ENCODE results near the gene C8G.
A peak's percentile ranks its signal among the peaks of the same experiment; 100 is the strongest.

C8G gene

DNA sequence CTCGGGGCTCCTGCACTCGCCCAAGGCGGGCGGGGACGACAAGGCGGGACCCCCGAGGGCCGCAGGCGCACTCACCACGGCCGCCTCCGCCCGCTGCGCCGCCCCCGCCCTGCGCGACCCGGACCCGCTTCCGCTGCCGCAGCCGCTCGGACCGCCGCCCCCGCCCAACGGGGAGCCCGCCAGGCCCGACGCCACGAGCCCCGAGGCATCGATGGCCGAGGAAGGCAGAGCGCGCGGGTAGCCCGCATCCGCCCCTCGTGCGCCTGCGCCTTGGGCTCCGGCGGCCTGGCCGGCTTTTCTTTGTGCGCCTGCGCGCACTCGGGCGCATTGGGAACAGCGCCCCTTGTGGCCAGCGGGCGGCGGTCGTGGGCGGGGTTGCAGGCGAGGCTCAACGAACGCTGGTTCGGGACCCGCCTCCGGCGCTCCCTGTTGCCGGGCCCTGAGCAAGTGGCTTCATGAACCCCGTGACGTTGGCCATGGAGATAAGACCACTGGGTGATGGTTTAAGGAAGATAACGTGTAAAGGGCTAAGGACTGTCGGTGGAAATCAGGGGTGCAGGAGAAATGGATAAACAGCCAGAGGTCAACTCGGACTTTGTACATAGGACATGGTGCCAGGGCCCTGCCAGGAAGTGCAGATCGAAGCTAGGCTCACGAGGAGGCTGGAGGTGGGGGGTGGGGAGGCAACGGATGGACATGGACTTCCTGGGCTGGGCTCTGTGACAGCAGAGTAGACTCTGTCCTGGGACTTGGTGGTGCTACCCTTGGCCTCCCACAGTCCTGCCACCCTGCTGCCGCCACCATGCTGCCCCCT lies at the start of gene C8G, which contains the start of gene FBXW5:
TSS of gene C8G (plus strand) at position 725 of the 814 bp plus-strand sequence. CDS start at position 803, 78 bp downstream.
TSS of gene FBXW5 (minus strand) at position 220 of the 814 bp plus-strand sequence. CDS start 655 bp downstream, outside the sequence.
- DNase-seq = peak; percentile 55 to 94

DNA sequence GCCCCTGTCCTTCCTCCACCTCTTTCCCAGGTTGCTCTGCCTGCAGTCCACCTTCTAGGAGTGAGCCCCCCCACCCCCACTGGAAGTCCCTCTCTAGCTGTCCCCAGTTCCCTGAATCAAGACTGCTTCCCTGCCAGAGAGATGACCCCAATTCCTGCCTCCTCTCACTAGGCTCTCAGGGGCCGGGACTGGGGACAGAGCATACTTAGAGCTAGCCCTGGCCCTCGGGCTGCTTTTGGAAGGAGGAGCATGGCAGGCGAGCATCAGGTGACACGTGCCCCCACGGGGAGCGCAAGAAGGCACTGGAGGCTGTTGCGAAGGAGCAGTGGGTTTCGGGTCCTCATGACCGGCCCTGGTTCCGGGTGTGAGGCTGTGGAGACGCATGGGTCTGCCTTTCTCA lies 49.0 kb upstream of the C8G start:
- DNase-seq = no peak

DNA sequence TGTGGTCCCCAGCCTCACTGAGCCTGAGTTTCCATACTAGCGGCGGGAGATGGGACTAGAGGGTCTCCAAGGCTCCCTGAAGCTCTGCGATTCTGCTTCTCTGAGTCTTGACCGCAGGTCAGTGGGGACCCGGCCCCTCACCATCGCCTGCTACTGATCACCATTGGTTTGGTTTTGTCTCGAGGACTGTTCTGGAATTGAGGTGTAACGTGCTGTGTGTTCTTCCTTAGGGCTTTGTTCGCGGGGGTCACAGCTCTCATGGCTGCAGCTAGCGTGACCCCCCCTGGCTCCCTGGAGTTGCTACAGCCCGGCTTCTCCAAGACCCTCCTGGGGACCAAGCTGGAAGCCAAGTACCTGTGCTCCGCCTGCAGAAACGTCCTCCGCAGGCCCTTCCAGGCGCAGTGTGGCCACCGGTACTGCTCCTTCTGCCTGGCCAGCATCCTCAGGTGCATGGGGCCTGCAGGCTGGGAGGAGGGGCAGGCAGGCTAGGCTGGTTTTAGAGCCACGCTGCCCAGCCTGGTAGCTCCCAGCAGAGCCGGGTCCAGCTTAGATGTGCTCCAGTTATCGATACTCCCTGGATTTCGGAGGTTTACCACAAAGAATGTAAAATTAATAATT lies 46.5 kb upstream of the C8G start:
- no peak for DNase-seq

DNA sequence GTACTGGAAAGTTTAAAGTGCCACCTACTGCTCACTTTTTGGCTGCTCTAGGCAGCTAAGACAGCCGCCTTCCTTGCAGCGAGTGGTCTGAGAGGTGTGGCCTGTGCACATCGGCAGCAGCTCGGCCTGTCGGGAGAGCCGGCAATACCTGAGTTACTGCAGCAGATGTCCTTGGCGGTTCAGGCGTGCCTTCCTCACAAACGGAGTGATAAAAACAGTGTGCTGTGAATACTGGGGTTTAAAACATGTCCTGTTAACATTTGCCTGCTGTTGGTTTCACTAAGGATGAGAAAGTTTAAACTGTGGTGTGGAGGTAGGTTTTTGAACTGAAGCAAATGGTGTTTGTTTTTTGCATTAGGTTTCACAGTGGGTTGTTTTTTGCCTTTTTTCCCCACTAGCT lies 45.8 kb upstream of the C8G start:
- no peak for DNase-seq

DNA sequence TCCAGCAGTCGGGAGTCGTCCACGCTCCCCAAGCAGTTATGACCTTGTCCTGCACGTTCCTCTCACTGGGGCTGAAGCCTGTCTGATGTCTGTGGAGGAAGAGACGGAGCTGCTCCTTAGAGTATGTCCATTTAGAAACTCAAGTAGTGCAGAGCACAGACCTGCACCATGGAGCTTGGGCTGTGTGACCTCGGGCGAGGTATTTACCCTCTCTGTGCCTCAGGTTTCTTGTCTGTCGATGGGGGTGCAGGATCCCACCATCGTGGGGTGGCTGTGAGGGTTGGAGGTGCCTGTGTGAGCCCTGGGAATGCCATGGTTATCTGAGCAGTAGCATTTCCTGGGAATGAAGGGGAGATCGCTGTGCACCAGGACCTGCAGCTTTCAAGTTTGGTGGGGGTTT lies 44.5 kb upstream of the C8G start:
- DNase-seq = no peak

DNA sequence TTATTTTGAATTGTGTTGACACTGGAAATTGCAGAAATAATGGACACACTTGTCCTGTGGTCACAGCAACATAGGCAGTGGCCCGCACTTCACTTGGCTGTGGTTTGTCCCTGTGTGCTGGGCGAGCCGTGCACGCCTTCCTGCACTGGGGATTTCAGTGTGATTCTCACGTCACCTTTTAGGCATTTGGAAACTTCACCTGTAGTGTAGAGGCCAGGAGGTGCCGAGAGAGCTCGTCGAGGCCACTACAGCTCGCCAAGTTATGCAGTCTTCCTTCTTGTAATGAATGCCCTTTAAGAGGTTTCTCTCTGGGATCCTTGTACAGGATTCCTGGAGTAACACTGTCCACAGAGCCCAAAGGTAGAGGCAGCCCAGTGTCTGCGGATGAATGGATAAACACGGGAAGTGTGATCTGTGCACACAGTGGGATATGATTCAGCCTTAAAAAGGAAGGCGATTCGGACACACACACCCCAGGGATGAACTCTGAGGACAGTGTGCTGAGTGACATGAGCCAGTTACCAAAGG lies 44.0 kb upstream of the C8G start:
- no peak for DNase-seq

DNA sequence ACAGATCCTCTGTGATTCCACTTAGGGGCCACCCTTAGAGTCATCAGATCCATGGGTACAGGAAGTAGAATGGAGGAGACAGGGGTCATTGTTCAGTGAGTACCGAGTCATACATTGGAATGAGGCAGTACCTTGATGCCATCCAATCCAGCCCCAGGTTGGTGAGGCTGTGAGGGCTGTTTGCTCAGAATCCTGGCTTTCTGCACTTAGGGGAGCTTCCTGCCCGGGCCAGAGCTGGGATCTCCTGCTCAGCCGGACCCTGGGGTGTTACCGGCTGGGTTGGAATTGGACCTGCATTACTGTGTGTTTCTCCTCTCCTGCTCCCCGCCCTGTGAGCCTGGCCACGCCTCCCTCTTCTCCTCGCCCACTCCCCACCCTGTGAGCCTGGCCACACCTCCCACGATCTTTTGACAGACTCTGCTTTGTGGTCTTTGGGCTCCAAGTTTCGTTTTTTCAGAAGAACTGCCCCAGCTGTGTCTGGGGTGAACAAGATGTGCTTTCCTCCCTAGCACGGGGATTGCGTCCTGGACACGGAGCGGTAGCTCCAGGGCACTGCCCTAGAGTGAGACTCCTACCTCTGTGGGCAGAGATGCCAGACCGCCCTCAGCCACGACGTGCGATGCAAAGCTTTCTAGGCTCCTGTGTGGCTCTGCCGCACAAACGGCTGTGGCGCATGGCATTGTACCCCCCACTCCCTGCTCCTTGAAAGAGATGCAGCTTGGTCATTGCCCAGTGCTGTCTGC lies 43.4 kb upstream of the C8G start:
- no peak for DNase-seq

DNA sequence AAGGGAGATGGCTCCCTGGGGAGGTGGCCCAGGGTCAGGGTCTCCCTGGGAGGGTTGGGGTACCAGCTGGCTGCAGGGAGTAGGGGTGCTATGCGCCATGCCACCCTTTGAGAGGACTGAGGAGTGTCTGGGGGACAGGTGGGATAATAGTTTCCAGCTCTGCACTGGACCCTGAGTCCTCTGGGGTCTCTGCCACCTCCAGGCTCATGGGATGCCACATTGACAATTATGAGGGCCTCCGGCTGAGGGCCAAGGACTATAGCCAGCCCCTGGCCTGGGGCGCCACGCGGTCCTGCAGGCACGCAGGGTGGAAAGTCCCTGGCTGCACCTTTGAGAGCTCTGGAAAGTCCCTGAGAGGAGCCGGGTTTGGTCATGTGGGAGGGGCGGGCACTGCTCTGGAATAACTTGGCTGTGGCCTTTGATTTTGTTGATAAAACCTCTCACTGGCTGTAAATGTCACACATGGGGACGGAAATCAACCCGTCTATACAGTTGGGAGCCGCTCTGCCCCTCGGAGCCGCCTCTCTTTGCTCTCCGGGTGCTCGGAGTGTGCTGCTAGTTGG lies 42.7 kb upstream of the C8G start:
- no peak for DNase-seq

DNA sequence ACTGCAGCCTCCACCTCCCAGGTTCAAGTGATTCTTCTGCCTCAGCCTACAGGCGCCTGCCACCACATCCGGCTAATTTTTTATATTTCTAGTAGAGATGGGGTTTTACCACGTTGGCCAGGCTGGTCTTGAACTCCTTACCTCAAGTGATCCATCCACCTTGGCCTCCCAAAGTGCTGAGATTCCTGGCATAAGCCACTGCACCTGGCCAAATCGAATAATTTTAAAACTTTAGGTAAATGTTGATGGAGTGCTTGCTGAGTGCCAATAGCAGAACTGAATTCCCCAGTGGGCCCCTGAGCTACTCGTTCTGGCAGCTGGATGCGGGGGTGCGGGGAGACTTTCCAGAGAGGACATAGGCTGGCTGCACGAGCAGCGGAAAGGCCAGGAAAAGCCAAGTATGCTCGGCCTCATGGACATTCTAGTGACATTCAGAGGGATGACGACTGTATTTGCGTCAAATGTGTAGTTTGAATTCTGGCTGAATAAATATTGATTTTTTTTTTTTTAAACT lies 41.9 kb upstream of the C8G start:
- DNase-seq = no peak

DNA sequence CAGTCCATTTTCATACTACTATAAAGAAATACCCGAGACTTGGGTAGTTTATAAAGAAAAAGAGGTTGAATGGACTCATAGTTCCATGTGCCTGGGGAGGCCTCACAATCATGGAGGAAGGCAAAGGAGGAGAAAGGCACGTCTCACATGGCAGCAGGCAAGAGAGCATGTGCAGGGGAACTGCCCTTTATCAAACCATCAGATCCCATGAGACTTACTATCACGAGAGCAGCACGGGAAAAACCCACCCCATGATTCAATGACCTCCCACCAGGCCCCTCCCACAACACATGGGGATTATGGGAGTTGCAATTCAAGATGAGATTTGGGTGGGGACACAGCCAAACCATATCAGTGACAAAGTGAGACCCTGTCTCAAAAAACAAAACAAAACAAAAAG lies 38.8 kb upstream of the C8G start:
- DNase-seq = no peak

DNA sequence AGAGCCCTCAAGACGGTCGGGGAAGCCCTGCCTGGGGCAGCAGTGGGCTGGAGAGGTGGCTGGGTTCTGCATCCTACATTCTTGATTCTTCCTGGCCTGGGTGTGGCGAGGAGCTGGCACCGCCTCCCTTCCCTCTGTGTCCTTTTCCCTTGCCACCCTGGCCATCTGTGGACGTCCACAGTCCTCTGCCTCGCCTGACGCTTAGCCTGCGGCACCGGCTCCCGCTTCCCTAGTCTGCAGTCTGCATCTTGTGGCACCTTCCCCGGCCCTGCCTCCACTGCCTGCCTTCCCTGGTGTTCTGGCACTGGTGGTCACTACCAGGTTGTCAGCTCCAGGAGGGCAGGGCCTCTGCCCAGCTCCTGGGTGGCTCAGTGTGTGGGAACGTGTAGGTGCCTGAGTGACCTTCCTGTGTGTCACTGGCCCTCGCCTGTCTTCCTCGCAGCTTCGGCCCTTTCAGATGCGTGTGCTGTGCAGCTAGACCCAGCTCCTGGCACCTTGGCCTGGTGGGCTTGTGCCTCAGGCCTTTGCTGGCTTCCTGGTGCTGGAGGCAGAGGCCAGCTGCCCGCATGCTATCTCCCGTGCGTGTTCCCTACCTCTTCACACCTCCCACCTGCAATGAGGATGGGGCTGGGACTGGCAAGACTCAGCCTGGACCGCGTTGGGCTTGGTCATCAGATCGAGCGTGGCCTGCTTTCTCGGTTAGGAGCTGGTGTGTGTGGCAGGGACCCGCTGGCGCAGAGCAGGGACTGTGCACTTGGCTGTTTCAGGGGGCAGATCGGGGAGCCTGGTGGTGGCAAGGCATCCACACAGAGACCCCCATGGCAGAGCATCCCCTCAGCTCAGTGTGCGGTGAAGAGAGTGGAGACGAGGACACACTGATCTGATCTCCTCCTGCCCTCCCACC lies 37.8 kb upstream of the C8G start:
- no peak for DNase-seq

DNA sequence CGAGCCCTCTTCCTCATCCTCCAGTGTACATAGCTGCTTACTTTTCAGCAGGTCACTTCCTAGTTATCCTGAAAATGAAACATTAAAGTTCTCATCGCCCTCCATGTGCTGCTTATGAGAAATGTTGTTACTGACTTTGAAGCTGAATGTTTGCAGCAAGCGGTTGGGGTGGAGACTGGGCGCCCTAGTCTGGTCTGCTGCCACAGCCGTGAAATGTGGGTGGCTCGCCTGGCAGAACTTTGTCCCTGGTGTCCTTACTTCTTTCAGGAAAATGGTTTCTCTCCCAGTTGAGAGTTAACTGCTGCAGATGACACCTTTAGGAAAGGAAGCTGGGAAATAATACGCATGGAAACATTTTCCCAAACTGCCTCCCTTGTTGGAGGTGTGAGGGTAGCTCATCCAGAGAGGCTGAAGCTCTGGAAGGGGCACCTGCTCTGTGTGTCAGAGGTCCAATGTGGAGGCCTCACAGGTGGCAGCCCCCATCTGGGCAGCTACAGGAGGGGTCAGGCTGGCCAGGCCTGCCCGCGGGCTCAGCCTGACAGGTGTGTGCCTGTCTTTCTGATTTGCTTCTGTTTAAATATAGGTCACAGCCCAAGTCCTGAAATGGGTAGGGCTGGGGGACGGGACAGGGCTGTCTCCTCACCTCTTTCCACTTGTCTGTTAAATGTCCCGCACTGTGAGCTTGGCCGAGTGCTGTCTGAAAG lies 34.7 kb upstream of the C8G start:
- DNase-seq = no peak

DNA sequence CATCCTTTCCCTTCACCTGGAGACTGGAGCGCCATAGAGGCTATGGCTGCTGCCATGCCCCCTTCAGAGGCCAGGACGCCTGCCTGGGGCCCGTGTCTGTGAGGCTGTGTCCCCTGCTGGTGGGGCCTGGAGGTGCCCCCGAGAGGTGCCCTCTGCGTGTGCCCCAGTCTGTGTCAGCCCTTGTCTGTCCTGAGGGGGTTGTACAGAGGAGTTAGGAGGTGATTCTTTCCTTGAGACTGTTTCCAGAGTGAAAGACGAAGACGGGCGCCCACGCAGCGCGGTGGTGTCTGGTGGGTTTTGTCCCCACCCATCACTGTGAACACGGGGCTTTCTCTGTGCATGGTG lies 34.2 kb upstream of the C8G start:
- no peak for DNase-seq

DNA sequence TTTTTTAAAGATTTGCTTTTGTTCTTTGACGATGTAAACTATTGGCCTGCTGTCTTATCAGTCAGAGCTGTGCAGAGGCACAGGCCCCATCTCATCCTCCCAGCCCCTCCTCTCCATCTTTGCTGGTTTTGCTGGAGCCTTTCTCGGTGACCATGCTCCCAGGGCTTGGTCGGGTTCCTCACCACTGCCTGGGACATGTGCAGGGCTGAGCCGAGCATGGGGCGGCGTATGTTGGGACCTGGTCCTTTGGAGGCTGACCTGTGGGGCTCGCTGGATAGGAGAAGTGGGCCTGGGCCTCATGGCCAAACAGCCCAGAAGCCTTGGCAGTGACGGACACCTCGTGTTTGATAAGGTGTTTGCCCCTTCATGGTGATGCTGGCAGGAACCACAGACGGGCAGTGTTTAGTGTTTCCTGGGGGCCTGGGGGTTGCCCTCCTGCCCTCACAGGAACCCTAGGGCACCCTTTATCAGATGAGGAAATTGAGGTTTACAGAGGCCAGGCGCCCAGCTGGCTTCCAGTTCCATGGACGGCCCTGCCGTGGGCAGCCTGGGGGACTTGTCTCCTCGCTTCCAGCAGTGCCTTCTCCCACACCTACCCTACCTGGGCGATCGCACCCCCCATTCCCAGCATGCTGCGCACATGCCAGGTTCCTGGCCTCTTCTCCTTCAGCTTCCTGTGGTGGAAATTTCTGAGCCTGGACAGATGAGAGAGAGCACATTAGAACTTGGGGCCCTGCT lies 31.2 kb upstream of the C8G start:
- DNase-seq = no peak

DNA sequence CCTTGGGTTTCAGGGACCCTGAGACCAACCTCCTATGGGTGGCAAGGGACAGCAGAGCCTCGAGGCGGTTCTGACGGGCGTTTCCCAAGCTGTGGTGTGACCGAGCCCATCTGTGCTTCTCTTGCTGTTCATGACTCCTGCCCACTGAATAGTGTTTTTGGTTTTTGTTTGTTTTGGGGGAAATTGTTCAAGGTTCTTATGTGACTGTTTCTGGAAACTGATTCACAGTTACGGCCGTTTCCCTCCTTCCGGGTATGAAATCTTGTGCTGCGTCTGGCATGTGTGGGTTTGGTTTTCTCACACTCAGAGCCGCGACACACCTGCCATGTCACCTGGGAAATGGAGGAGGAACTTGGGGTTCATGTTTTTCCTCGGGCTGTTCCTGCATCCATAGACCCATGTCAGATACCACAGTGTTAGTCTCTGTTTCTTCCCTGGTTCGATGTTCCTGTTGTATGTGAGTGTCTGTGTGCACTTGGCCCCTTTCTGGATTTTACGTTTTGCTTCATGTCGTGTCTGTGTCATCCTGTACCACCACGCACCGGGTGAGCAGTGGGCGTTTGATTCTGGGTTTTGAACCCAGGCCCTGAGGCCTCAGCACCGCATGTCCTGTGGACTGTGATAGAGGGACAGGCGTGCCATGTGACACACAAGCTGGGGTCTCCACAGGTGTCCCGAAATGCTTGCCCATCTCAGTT lies 29.3 kb upstream of the C8G start:
- no peak for DNase-seq

DNA sequence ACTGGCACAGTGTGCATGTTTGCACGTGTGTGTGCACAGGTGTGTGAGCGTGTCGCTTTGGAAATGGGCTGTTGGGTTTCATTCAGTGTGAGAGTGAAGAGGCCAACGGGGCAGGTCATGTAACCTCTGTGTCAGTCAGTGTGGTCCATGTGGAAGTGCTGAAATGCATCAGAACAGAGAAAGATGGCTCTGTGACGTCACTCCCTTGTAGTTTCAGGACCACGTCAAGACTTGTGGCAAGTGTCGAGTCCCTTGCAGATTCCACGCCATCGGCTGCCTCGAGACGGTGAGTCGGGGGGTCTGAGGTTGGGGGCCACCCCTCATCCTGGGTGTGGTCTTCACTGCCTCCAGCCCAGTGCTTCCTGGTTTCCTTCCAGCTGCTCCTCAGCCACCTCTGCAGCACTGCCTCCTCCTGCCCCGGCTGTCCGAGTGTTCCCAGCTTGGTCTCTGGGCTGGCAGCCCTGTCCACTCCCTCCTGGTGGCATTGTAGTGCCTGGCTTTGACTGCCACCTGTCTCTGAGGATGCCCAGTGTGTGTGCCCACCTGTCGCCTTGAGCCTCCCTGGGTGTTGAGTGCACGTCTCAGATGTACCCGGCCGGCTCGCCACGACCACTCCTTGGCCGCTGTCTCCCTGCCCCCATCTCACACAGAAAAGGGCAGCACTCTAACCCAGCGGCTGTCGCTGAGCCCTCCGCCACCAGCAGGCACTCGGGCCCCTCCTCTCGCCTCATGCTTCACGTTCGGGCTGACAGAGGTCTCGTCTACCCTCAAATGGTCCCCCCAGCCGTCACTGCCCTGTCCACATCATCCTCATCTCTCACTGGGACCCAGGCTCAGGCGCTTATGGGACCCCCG lies 28.5 kb upstream of the C8G start:
- no peak for DNase-seq

DNA sequence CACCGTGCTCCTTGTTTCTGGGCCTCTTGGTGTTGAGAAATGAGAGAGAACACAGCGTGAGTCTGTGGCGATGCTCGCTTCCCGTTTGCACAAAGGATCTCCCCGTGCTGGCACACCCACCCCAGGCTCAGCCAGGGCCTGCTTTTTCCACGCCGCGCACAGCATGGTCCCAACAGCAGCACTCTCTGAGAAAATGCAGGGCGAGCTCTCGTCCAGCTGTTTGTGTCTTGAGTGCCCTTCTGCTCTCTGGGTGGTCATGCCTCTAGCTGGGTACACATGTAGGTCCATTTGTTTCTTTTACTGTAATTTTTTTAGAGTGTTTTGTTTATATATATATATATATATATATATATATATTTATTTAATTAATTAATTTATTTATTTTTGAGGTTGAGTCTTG lies 27.1 kb upstream of the C8G start:
- DNase-seq = no peak

DNA sequence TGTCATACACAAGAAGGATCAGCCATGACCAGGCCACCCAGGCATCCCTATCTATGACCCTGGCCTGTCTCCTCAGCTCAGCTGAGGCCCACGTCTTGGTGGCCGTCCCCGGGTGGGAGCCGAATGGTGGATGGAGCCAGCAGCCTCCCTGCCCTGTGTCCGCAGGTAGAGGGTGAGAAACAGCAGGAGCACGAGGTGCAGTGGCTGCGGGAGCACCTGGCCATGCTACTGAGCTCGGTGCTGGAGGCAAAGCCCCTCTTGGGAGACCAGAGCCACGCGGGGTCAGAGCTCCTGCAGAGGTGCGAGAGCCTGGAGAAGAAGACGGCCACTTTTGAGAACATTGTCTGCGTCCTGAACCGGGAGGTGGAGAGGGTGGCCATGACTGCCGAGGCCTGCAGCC lies 25.0 kb upstream of the C8G start:
- DNase-seq = no peak

DNA sequence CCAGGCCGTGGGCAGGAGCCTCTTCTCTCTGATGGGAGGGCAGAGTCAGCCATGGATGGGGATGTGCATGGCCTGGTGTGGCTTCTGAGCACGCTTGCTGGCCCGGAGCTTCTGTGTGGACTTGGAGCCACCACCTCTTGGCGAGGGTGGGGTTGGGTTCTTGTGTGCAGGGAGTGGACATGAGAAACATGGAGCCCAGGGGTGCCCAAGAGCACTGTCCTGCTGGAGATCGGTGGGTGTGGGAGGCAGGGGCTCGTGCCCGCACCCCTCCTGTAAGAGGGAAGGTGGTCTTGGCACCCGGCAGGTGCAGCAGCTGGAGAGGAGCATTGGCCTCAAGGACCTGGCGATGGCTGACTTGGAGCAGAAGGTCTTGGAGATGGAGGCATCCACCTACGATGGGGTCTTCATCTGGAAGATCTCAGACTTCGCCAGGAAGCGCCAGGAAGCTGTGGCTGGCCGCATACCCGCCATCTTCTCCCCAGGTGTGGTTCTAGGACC lies 24.3 kb upstream of the C8G start:
- DNase-seq = no peak

Data from NCI-H526 (cell line).